SH-SY5Y (cell line): Measurements from ENCODE around the gene PCDHGA9.

ENCODE experiments used
- GATA2 ChIP-seq: IDR thresholded peaks from 2 replicates; pipeline ENCODE4 v1.6.1; 2011; ENCODE audit warnings: mild to moderate bottlenecking, low read depth, low read length
- GATA3 ChIP-seq: IDR thresholded peaks from 2 replicates; pipeline ENCODE4 v1.6.1; 2011; ENCODE audit warnings: low read depth, mild to moderate bottlenecking, low read length, moderate library complexity

- TF ChIP-seq GATA3: no peak
- TF ChIP-seq GATA2: no peak
These were observed 30.8 kb upstream of the PCDHGA9 start for GRCh38 chr5:141371572-141372475.
